Heart left ventricle (tissue), 16 donors: Measurements from ENCODE around the gene NGEF. TPM values are rescaled to one million over a fixed set of nuclear protein-coding genes. Genes with fewer than 3 reads are reported as not detected.
"Not testable (repeated sequence)": the region's sequence is repeated elsewhere in the genome, so short reads cannot be mapped to it uniquely, and the experiment has no call there.

ENCODE experiments used
- ATAC-seq, 4 donors: fragments of 200-7000 bp; cut with Tn5 transposase; one replicate each; pipeline ENCODE4 v1.9.1; 2020 to 2022; ENCODE audit warnings: moderate library complexity in 4 of 4, mild to moderate bottlenecking in 3 of 4, moderate number of reproducible peaks in 1 of 4
- DNase-seq, 5 donors: peaks; one replicate each; pipeline ENCODE4 v3.0.0-alpha.2; 2020
- H3K27ac ChIP-seq, 12 donors: fragments of 200-600 bp; sonication (generic) in 4 of 12; one replicate each; pipeline versions ENCODE4 v1.5.0 to v1.8.0; 2016 to 2022; ENCODE audit warnings: mild to moderate bottlenecking in 2 of 12
- H3K27me3 ChIP-seq, 9 donors: fragments of 200-600 bp; sonication (generic) in 2 of 9; one replicate each; pipeline versions ENCODE4 v1.5.1 to v1.8.0; 2016 to 2022; ENCODE audit warnings: mild to moderate bottlenecking in 3 of 9
- H3K36me3 ChIP-seq, 9 donors: fragments of 200-600 bp; sonication (generic) in 2 of 9; one replicate each; pipeline versions ENCODE4 v1.5.0 to v1.8.0; 2018 to 2022; ENCODE audit warnings: mild to moderate bottlenecking in 2 of 9
- H3K4me1 ChIP-seq, 12 donors: fragments of 200-600 bp; sonication (generic) in 4 of 12; one replicate each; pipeline versions ENCODE4 v1.5.0 to v1.8.0; 2016 to 2022; ENCODE audit warnings: mild to moderate bottlenecking in 3 of 12
- H3K4me3 ChIP-seq, 12 donors: fragments of 200-600 bp; sonication (generic) in 4 of 12; one replicate each; pipeline versions ENCODE4 v1.5.0 to v1.8.0; 2017 to 2022; ENCODE audit warnings: mild to moderate bottlenecking in 9 of 12, moderate library complexity in 4 of 12
- H3K9me3 ChIP-seq, 12 donors: fragments of 200-600 bp; sonication (generic) in 4 of 12; one replicate each; pipeline versions ENCODE4 v1.5.0 to v1.8.0; 2016 to 2022; ENCODE audit warnings: mild to moderate bottlenecking in 1 of 12
- CTCF ChIP-seq, 12 donors: fragments of 200-600 bp; sonication (generic) in 4 of 12; IDR thresholded peaks; one replicate each; pipeline versions ENCODE4 v1.5.0 to v1.8.0; 2018 to 2022; ENCODE audit warnings: antibody characterized with exemption in 12 of 12, mild to moderate bottlenecking in 5 of 12
- POLR2A ChIP-seq, 2 donors: fragments of 450-650 bp; IDR thresholded peaks; one replicate each; pipeline ENCODE4 v1.6.1; 2017; ENCODE audit warnings: antibody characterized with exemption in 2 of 2, mild to moderate bottlenecking in 2 of 2, moderate library complexity in 2 of 2
- WGBS, 4 donors: extraction: QIAGEN DNeasy Blood & Tissue Kit in 2 of 4; methylation state at CpG; one replicate each; pipeline versions ENCODE4 v1.1.5 to v1.1.7; 2013 to 2018; 5-methylcytosine and 5-hydroxymethylcytosine counted together
- intact Hi-C, 10 donors: fragments of 100-400 bp; cut with DNase I; formaldehyde crosslinking; loops; one replicate each; pipeline versions ENCODE4 v1.11.1 to v1.14.2; 2022
- polyA plus RNA-seq, 2 donors: library from polyadenylated mRNA; stranded (reverse); fragments of 200-250 nt; gene quantifications; one replicate each; pipeline ENCODE4 v1.2.3, GENCODE V29; 2013
- total RNA-seq, 9 donors: library from RNA; depleted of rRNA in 2 of 9; stranded (reverse); fragments of >200 nt in 2 of 9; fragmentation: NEBNext Ultra II Directional in 3 of 9; extraction: Animal tissue kit (Norgen Biotek cat#: 25700) in 3 of 9; gene quantifications; one replicate each; pipeline versions ENCODE4 v1.1.0 to v1.2.4, GENCODE V29; 2016 to 2023
- donor health status: ischemic (EF 13 %, LVEDD 7.1; RV severe dilation, severe dysfunction).
- donor health status: healthy with polysubstance abuse.
- donor health status: DM: no; HTN: yes; CAD: no.
- donor health status: DM: no; HTN: no; CAD: no.
- donor health status: ischemic (EF 25% LVEDD 6.9; RV normal size, moderate dysfunction).
- donor health status: ischemic (EF 25% LVEDD 5.7; RV mildly dilated, moderate dysfunction).
- donor health status: healthy.
- donor health status: DM: yes; HTN: yes; CAD: no.
- donor health status: ischemic (EF 35%, LVEDD 5.7; RV mildly dilated, moderate dysfunction).
- donor health status: nonischemic (EF 11% LVEDD 7.7; RV severe dilation, severe dysfunction).
- donor health status: DM: yes; HTN: yes; CAD: no.
- donor health status: PGD.
- donor health status: ischemic (EF 29% LVEDD 5.4; RV normal size, mild dysfunction).
- donor health status: nonischemic (EF 23%, LVEDD 6.1; RV moderate dilation, normal function).

NGEF gene
- total and polyA plus RNA-seq, 11 donors: 0.15 to 0.62 (median 0.42) TPM; not detected in 4

- TF ChIP-seq CTCF (IDR thresholded peaks at IDR 0.05) (no peak), POLR2A (IDR thresholded peaks at IDR 0.05) (no peak)
- H3K9me3 ChIP-seq: no peaks in the 10 kb centered on the region
- ATAC-seq (no peak), DNase-seq (no peak)
- no peaks in the 10 kb centered on the region for H3K27me3 ChIP-seq
- H3K27ac ChIP-seq: no peak overlapping the region
- H3K36me3 ChIP-seq: peaks cover 0 to 98% (median 72%) of the 10 kb centered on the region in 9 donors
- peaks cover 0 to 17% (median 0%) of the 10 kb centered on the region in 12 donors for H3K4me1 ChIP-seq
- intact Hi-C loops: loop anchor here in 9 of 10 donors (2.0 to 10.0 kb wide), 5 partner anchors 172 to 400 kb away; partner anchors contain the start of genes ATG16L1 (in 6 of the 9) and NEU2 (in 1 of the 9)
- H3K4me3 ChIP-seq: no peak overlapping the region
- 25 to 35% (median 34%) methylated on average over 2 of the region's 2 CpGs for WGBS, 4 donors
These were observed 160.4 kb downstream of the NGEF start for GRCh38 chr2:232852676-232853075.

GRCh38 chr2:232852081-232852480 is 161.0 kb downstream of the NGEF start:
- H3K36me3 ChIP-seq: peaks cover 0 to 98% (median 72%) of the 10 kb centered on the region in 9 donors
- WGBS, 4 donors: 93 to 97% (median 94%) methylated on average over 11 of the region's 11 CpGs
- not testable (repeated sequence) for DNase-seq, ATAC-seq, H3K9me3 ChIP-seq, H3K27ac ChIP-seq, H3K27me3 ChIP-seq, H3K4me3 ChIP-seq
- intact Hi-C loops: loop anchor here in 9 of 10 donors (2.0 to 10.0 kb wide), 5 partner anchors 173 to 400 kb away; partner anchors contain the start of genes ATG16L1 (in 6 of the 9) and NEU2 (in 1 of the 9)
- H3K4me1 ChIP-seq: peaks cover 0 to 17% (median 0%) of the 10 kb centered on the region in 12 donors

GRCh38 chr2:232850039-232850438 is 163.0 kb downstream of the NGEF start:
- H3K27ac ChIP-seq: no peak overlapping the region

GRCh38 chr2:232846055-232846454 is 167.0 kb downstream of the NGEF start:
- no peaks in the 10 kb centered on the region for H3K27me3 ChIP-seq
- DNase-seq (no peak), ATAC-seq (no peak)
- H3K27ac ChIP-seq: no peak overlapping the region
- H3K4me3 ChIP-seq: no peak overlapping the region
- H3K4me1 ChIP-seq: peaks cover 0 to 17% (median 0%) of the 10 kb centered on the region in 12 donors
- peaks cover 0 to 97% (median 93%) of the 10 kb centered on the region in 9 donors for H3K36me3 ChIP-seq
- intact Hi-C loops: loop anchor here in 1 of 10 donors (5.0 kb wide), 1 partner anchor 406 kb away; the partner anchor contains the start of gene ATG16L1
- TF ChIP-seq POLR2A (IDR thresholded peaks at IDR 0.05): no peak
- no peak for TF ChIP-seq CTCF (IDR thresholded peaks at IDR 0.05)
- no peaks in the 10 kb centered on the region for H3K9me3 ChIP-seq

More at GRCh38 chr2:232850039-232850438, 163.0 kb downstream of the NGEF start:
- 78 to 87% (median 82%) methylated on average over 3 of the region's 3 CpGs for WGBS, 4 donors
- Histone ChIP-seq H3K4me1 (peaks cover 0 to 20% (median 0%) of the 10 kb centered on the region in 12 donors), H3K9me3 (no peaks in the 10 kb centered on the region), H3K36me3 (peaks cover 0 to 98% (median 79%) of the 10 kb centered on the region in 9 donors), H3K4me3 (no peak overlapping the region), H3K27me3 (no peaks in the 10 kb centered on the region)
- DNase-seq (no peak), ATAC-seq (no peak)
- TF ChIP-seq CTCF (IDR thresholded peaks at IDR 0.05): no peak
- TF ChIP-seq POLR2A (IDR thresholded peaks at IDR 0.05): no peak
- intact Hi-C loops: loop anchor here in 9 of 10 donors (5.0 to 10.0 kb wide), 4 partner anchors 175 to 402 kb away; partner anchors contain the start of genes ATG16L1 (in 4 of the 9) and NEU2 (in 1 of the 9)
